HepG2 (cell line): ENCODE results near the gene APCDD1L. TPM values are rescaled to one million over a fixed set of nuclear protein-coding genes. Genes with fewer than 3 reads are reported as not detected.

Experiments
- ATAC-seq: fragments of 200-7000 bp; cut with Tn5 transposase; 3 replicates; pipeline ENCODE4 v1.9.1; 2020; ENCODE audit warnings: mild to moderate bottlenecking, moderate library complexity
- BruUV-seq: library from RNA; stranded (reverse); fragments of 400-500 nt; replicated peaks from 2 replicates; lab custom pipeline; 2021; lab: Mats Ljungman, UMichigan
- CTCF ChIA-PET: fragments of 300-600 bp; formaldehyde crosslinking; extraction: SDS; loops from one replicate; lab custom pipeline; 2021; ENCODE audit warnings: low total read pairs, inconsistent platforms, low intra/inter-chr PET ratio; lab: Yijun Ruan, JAX
- POLR2A ChIA-PET: fragments of 350-600 bp; sonication (Branson Sonifier 250); formaldehyde crosslinking; loops from one replicate; lab custom pipeline; 2020; ENCODE audit warnings: antibody characterized with exemption, inconsistent platforms; lab: Yijun Ruan, JAX
- DNase-seq: peaks from one replicate; pipeline ENCODE4 v3.0.0-alpha.2; 2015; ENCODE audit warnings: low spot score
- FAIRE-seq: peaks from 3 replicates; lab custom pipeline; 2011; peaks lifted over from hg19 to GRCh38; lab: Jason Lieb, UNC
- H2AFZ ChIP-seq: one replicate; pipeline ENCODE4 v1.6.1; 2011; ENCODE audit warnings: low read length, inconsistent platforms
- H3K27ac ChIP-seq: fragments of 300-600 bp; 3 replicates; pipeline ENCODE4 v1.8.0; 2011; ENCODE audit warnings: mixed run types, mild to moderate bottlenecking, mixed read lengths, low read length, inconsistent platforms; ENCODE audit not compliant: insufficient read depth; ENCODE audit errors: extremely low read length
- H3K27me3 ChIP-seq, 2 experiments: fragments of 200-600 bp in 1 of 2; 2 replicates in 1 of 2; 3 replicates in 1 of 2; pipeline versions ENCODE4 v1.6.0 to v1.8.0; 2011; ENCODE audit warnings: low read length in 2 of 2, mild to moderate bottlenecking in 2 of 2, moderate library complexity in 2 of 2, inconsistent platforms in 1 of 2; ENCODE audit not compliant: insufficient read depth in 2 of 2, control insufficient read depth in 1 of 2
- H3K36me3 ChIP-seq, 2 experiments: fragments of 200-600 bp in 1 of 2; replicated peaks in 1 of 2; 2 replicates in 1 of 2; 3 replicates in 1 of 2; pipeline versions ENCODE4 v1.5.1 to v1.8.0; 2011; ENCODE audit warnings: low read length in 2 of 2, inconsistent platforms in 1 of 2; ENCODE audit not compliant: insufficient read depth in 2 of 2, control insufficient read depth in 1 of 2
- H3K4me1 ChIP-seq: 2 replicates; pipeline ENCODE4 v1.5.1; 2012; ENCODE audit warnings: low read length, inconsistent platforms; ENCODE audit not compliant: insufficient read depth
- H3K4me2 ChIP-seq: 2 replicates; pipeline ENCODE4 v1.6.0; 2011; ENCODE audit warnings: low read depth, low read length, inconsistent platforms
- H3K4me3 ChIP-seq, 3 experiments: fragments of 200-600 bp in 1 of 3; sonication (generic), shearing (Covaris generic) in 1 of 3; replicated peaks in 1 of 3; 2 replicates each; pipeline ENCODE4 v1.5.1; 2011 to 2016; ENCODE audit warnings: low read length in 3 of 3, inconsistent platforms in 2 of 3, low read depth in 2 of 3, mild to moderate bottlenecking in 2 of 3, control low read depth in 1 of 3, mixed read lengths in 1 of 3; ENCODE audit not compliant: insufficient read depth in 1 of 3
- H3K79me2 ChIP-seq: one replicate; pipeline ENCODE4 v1.6.1; 2011; ENCODE audit warnings: low read length, inconsistent platforms; ENCODE audit not compliant: insufficient read depth
- H3K9ac ChIP-seq: 2 replicates; pipeline ENCODE4 v1.6.0; 2011; ENCODE audit warnings: mild to moderate bottlenecking, low read depth, low read length, inconsistent platforms; ENCODE audit not compliant: insufficient read depth
- H3K9me3 ChIP-seq: 2 replicates; pipeline ENCODE4 v1.5.1; 2012; ENCODE audit warnings: mild to moderate bottlenecking, low read length
- H4K20me1 ChIP-seq: 2 replicates; pipeline ENCODE4 v1.6.0; 2011; ENCODE audit warnings: inconsistent platforms, mild to moderate bottlenecking, low read length, moderate library complexity; ENCODE audit not compliant: insufficient read depth
- ETV6 ChIP-seq: sonication (generic); formaldehyde crosslinking; conservative IDR thresholded peaks from 2 replicates; pipeline ENCODE4 v1.4.0; 2020; ENCODE audit warnings: missing genetic modification reagents
- HMGA1 ChIP-seq: sonication (generic); formaldehyde crosslinking; conservative IDR thresholded peaks from 2 replicates; pipeline ENCODE4 v1.4.0; 2020; ENCODE audit warnings: missing genetic modification reagents
- HNRNPL ChIP-seq: fragments of 200-400 bp; formaldehyde crosslinking; IDR thresholded peaks from 2 replicates; pipeline ENCODE4 v1.6.1; 2017; ENCODE audit warnings: mild to moderate bottlenecking, low read depth, low read length
- MED8 ChIP-seq: sonication (generic); formaldehyde crosslinking; IDR thresholded peaks from 2 replicates; pipeline ENCODE4 v1.8.1; 2023; ENCODE audit warnings: mild to moderate bottlenecking, missing genetic modification reagents; ENCODE audit not compliant: insufficient replicate concordance
- MLLT10 ChIP-seq: sonication (generic); formaldehyde crosslinking; IDR thresholded peaks from 2 replicates; pipeline ENCODE4 v1.4.0; 2020; ENCODE audit warnings: missing genetic modification reagents
- RXRA ChIP-seq: sonication (generic); formaldehyde crosslinking; IDR thresholded peaks from 2 replicates; pipeline ENCODE4 v1.5.1; 2020; ENCODE audit warnings: missing genetic modification reagents
- U2AF2 ChIP-seq: fragments of 200-400 bp; formaldehyde crosslinking; IDR thresholded peaks from 2 replicates; pipeline ENCODE4 v1.6.1; 2017; ENCODE audit warnings: low read depth, mild to moderate bottlenecking, low read length
- WGBS: methylation state at CpG from one replicate; pipeline ENCODE4 v1.1.6; 2017; ENCODE audit warnings: low lambda C conversion rate; 5-methylcytosine and 5-hydroxymethylcytosine counted together
- in situ Hi-C: cut with HindIII; loops from 2 replicates; pipeline ENCODE4 v1.10.0; 2017; ENCODE audit warnings: low pct_unique_long_range_greater_than_20kb; ENCODE audit not compliant: extremely low pct_ligation_motif_present
- intact Hi-C: fragments of 100-400 bp; cut with micrococcal nuclease; formaldehyde crosslinking; loops from one replicate; pipeline ENCODE4 v1.10.0; 2022; ENCODE audit not compliant: unreplicated experiment
- polyA plus RNA-seq, 8 experiments: library from polyadenylated mRNA; depleted of rRNA in 3 of 8; stranded (reverse) in 7 of 8; unstranded in 1 of 8; fragments of >200 nt; fragmentation: Illumina TruSeq in 4 of 8; extraction: Trizol in 4 of 8; gene quantifications; 2 replicates each; pipeline versions ENCODE4 v1.2.1 to v1.2.3, GENCODE V29; 2011 to 2016; ENCODE audit warnings: low read depth in 4 of 8, missing spikeins in 1 of 8, mixed read lengths in 1 of 8; ENCODE audit not compliant: insufficient read depth in 1 of 8
- total RNA-seq, 5 experiments: library from RNA; depleted of rRNA; stranded (reverse); fragments of >200 nt; fragmentation: Illumina TruSeq; extraction: Trizol; gene quantifications; 2 replicates each; pipeline ENCODE4 v1.2.3, GENCODE V29; 2016; ENCODE audit warnings: low read depth in 1 of 5
- TF ChIP-seq, protein P1 (sequence below): sonication (generic); formaldehyde crosslinking; IDR thresholded peaks from 2 replicates; pipeline ENCODE4 v1.5.0; 2020; ENCODE audit warnings: missing genetic modification reagents
- TF ChIP-seq, protein P2 (sequence below): sonication (generic); formaldehyde crosslinking; IDR thresholded peaks from 2 replicates; pipeline ENCODE4 v1.4.0; 2020; ENCODE audit warnings: low read depth, mild to moderate bottlenecking, missing genetic modification reagents
- TF ChIP-seq, protein P3 (sequence below): sonication (generic); formaldehyde crosslinking; IDR thresholded peaks from 2 replicates; pipeline ENCODE4 v1.4.0; 2020; ENCODE audit warnings: missing genetic modification reagents

APCDD1L gene
- total and polyA plus RNA-seq, 2 of the 13 experiments (the other 11 are each of a cell fraction or from before 2014, with no cell fraction given): not detected

DNA sequence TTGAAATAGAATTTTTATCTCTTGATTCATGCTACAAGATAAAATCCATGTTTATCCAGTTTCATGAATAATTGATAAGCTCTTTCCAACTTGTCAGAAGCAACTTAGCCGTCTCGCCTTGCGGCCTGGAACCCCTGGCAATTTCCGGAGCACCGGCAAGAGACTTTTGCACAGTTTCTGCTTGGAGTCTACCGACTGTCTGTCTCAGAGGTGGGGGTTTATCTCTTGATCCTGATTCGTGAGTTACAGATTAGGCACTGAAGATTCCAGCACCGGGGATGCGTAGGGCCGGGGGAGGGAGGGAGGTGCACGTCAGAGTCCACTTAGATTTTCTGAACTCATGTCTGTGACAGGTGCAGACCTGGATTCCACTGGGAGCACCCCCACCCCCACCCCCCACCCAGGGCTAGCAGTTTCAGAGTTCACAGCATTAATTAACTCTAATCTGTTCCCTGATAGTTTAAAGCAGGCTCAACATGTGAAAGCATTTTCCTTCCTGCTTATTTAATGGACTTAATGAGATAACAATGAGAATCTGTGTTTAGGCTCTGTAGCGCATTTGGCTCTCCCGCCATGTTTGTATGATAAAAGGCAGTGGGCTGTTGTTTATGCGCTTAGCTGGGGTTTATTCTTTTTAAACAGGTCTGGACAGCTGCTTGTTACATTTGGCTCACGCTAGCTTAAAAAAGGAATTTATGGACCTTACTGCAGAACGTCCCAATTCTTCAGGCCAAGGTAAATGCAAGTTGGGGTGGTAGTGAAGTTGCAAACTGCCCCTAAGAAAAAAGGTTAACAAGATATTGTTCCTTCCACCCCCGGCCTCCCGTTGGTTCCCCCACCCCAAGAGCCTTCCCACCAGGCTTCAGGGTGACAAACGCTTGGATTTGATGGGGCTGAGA lies 8.1 kb upstream of the APCDD1L start:
- FAIRE-seq (no peak), DNase-seq (no peak), ATAC-seq (no peak)
- no peaks in the 10 kb centered on the region for H3K36me3 ChIP-seq
- TF ChIP-seq U2AF2 (no peak), MED8 (CRISPR knock-in tag) (no peak), HNRNPL (no peak), RXRA (no peak), MLLT10 (CRISPR knock-in tag) (no peak), ETV6 (CRISPR knock-in tag) (no peak), HMGA1 (CRISPR knock-in tag) (no peak)
- TF ChIP-seq, protein P1, sequence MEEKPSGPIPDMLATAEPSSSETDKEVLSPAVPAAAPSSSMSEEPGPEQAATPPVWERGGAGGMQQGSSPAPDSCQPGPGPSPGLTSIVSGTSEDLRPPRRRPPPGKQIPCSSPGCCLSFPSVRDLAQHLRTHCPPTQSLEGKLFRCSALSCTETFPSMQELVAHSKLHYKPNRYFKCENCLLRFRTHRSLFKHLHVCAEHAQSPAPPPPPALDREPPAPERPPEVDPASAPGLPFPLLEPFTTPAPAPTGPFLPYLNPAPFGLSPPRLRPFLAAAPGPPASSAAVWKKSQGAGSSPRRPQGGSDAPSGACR: no peak
- TF ChIP-seq, protein P2, sequence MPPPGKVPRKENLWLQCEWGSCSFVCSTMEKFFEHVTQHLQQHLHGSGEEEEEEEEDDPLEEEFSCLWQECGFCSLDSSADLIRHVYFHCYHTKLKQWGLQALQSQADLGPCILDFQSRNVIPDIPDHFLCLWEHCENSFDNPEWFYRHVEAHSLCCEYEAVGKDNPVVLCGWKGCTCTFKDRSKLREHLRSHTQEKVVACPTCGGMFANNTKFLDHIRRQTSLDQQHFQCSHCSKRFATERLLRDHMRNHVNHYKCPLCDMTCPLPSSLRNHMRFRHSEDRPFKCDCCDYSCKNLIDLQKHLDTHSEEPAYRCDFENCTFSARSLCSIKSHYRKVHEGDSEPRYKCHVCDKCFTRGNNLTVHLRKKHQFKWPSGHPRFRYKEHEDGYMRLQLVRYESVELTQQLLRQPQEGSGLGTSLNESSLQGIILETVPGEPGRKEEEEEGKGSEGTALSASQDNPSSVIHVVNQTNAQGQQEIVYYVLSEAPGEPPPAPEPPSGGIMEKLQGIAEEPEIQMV (CRISPR knock-in tag): no peak
- TF ChIP-seq, protein P3, sequence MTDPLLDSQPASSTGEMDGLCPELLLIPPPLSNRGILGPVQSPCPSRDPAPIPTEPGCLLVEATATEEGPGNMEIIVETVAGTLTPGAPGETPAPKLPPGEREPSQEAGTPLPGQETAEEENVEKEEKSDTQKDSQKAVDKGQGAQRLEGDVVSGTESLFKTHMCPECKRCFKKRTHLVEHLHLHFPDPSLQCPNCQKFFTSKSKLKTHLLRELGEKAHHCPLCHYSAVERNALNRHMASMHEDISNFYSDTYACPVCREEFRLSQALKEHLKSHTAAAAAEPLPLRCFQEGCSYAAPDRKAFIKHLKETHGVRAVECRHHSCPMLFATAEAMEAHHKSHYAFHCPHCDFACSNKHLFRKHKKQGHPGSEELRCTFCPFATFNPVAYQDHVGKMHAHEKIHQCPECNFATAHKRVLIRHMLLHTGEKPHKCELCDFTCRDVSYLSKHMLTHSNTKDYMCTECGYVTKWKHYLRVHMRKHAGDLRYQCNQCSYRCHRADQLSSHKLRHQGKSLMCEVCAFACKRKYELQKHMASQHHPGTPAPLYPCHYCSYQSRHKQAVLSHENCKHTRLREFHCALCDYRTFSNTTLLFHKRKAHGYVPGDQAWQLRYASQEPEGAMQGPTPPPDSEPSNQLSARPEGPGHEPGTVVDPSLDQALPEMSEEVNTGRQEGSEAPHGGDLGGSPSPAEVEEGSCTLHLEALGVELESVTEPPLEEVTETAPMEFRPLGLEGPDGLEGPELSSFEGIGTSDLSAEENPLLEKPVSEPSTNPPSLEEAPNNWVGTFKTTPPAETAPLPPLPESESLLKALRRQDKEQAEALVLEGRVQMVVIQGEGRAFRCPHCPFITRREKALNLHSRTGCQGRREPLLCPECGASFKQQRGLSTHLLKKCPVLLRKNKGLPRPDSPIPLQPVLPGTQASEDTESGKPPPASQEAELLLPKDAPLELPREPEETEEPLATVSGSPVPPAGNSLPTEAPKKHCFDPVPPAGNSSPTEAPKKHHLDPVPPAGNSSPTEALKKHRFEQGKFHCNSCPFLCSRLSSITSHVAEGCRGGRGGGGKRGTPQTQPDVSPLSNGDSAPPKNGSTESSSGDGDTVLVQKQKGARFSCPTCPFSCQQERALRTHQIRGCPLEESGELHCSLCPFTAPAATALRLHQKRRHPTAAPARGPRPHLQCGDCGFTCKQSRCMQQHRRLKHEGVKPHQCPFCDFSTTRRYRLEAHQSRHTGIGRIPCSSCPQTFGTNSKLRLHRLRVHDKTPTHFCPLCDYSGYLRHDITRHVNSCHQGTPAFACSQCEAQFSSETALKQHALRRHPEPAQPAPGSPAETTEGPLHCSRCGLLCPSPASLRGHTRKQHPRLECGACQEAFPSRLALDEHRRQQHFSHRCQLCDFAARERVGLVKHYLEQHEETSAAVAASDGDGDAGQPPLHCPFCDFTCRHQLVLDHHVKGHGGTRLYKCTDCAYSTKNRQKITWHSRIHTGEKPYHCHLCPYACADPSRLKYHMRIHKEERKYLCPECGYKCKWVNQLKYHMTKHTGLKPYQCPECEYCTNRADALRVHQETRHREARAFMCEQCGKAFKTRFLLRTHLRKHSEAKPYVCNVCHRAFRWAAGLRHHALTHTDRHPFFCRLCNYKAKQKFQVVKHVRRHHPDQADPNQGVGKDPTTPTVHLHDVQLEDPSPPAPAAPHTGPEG (CRISPR knock-in tag): no peak
- BruUV-seq: no TSS peak
- intact Hi-C loops: no loop called here
- H3K4me3 ChIP-seq: no peak overlapping the region
- peaks cover 0 to 38% of the 10 kb centered on the region in 2 experiments; a peak in 2 of 5 replicates for H3K27me3 ChIP-seq
- WGBS: 33% methylated on average over 19 of the region's 19 CpGs
- no peak overlapping the region for H3K4me2 ChIP-seq
- H2AFZ ChIP-seq: no peak overlapping the region
- H3K9me3 ChIP-seq: peaks cover 18% of the 10 kb centered on the region
- no peak overlapping the region for H3K9ac ChIP-seq
- H3K79me2 ChIP-seq: no peaks in the 10 kb centered on the region
- H3K27ac ChIP-seq: no peak overlapping the region
- in situ Hi-C loops: no loop called here
- ChIA-PET CTCF (no interaction called here), POLR2A (no interaction called here)
- no peaks in the 10 kb centered on the region for H3K4me1 ChIP-seq
- no peaks in the 10 kb centered on the region for H4K20me1 ChIP-seq
